ENCODE data around the gene LRRC28.

DNA sequence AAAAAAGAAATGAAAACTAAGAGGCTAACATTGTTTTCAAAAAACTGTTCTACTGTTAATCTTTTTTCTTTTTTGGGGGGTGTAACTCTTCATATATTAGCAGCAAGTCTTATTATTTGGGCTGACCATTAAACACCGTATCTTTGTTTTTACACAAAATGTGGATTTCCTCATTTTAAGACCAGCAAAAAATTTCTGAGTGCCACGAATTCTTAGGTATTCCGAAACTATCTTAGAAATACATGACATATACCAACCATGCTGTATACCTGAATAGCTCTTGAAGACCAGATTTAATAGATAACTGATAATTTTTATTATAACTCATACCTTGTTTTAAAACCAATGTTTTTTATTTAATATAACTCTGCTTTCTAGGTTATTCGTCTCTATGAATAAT lies 1.3 kb upstream of the LRRC28 start:
- TF ChIP-seq, protein P1, sequence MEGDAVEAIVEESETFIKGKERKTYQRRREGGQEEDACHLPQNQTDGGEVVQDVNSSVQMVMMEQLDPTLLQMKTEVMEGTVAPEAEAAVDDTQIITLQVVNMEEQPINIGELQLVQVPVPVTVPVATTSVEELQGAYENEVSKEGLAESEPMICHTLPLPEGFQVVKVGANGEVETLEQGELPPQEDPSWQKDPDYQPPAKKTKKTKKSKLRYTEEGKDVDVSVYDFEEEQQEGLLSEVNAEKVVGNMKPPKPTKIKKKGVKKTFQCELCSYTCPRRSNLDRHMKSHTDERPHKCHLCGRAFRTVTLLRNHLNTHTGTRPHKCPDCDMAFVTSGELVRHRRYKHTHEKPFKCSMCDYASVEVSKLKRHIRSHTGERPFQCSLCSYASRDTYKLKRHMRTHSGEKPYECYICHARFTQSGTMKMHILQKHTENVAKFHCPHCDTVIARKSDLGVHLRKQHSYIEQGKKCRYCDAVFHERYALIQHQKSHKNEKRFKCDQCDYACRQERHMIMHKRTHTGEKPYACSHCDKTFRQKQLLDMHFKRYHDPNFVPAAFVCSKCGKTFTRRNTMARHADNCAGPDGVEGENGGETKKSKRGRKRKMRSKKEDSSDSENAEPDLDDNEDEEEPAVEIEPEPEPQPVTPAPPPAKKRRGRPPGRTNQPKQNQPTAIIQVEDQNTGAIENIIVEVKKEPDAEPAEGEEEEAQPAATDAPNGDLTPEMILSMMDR (IDR thresholded peaks at IDR 0.05) = no peak
- no peak for TF ChIP-seq POLR2AphosphoS5 (IDR thresholded peaks at IDR 0.05)
- no peak for TF ChIP-seq POLR2A (IDR thresholded peaks at IDR 0.05; ENCODE audit: low read depth)

All from esophagus muscularis mucosa (tissue), 3 donors.